ENCODE results near the gene ATE1.

DNA sequence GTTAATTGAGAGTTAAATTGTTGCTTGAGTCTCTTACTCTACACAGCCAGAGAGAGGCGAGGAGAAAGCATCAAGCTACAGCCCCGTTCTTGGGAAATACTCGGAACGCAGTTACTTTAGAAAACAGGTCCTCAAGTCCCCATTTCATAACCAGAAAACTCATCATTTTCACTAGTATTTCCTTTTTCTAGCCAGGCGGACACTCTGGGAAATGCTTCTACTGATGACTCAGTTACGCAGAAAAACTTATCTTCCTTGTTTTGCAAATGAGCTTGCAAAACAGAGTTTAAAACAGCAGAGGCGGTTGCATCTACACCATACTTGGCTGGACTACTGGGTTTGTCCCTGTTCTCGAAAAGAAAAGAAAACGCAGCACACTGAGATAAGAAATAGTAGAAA is 218.2 kb downstream of the ATE1 start:
- TF ChIP-seq, protein P1, sequence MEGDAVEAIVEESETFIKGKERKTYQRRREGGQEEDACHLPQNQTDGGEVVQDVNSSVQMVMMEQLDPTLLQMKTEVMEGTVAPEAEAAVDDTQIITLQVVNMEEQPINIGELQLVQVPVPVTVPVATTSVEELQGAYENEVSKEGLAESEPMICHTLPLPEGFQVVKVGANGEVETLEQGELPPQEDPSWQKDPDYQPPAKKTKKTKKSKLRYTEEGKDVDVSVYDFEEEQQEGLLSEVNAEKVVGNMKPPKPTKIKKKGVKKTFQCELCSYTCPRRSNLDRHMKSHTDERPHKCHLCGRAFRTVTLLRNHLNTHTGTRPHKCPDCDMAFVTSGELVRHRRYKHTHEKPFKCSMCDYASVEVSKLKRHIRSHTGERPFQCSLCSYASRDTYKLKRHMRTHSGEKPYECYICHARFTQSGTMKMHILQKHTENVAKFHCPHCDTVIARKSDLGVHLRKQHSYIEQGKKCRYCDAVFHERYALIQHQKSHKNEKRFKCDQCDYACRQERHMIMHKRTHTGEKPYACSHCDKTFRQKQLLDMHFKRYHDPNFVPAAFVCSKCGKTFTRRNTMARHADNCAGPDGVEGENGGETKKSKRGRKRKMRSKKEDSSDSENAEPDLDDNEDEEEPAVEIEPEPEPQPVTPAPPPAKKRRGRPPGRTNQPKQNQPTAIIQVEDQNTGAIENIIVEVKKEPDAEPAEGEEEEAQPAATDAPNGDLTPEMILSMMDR (IDR thresholded peaks at IDR 0.05), result peak in 1 of 3 donors; percentile 37
- TF ChIP-seq EP300 (IDR thresholded peaks at IDR 0.05), result no peak
- TF ChIP-seq POLR2A (IDR thresholded peaks at IDR 0.05), result no peak
